Measurements from ENCODE around the gene MGLL. TPM values are rescaled to one million over a fixed set of nuclear protein-coding genes. Genes with fewer than 3 reads are reported as not detected.
A peak's percentile ranks its signal among the peaks of the same experiment; 100 is the strongest.

MGLL gene
- total RNA-seq, 1 donor from 2014 or later, result 27.3 TPM

- no peaks in the 10 kb centered on the region for H3K27me3 Mint-ChIP-seq (ENCODE audit: low read depth, unreplicated experiment)
- Histone ChIP-seq H3K9ac (ENCODE audit: low read length) (peak overlapping the region; percentile 19), H3K4me1 (ENCODE audit: insufficient read depth, low read length) (peaks cover 30% of the 10 kb centered on the region), H3K4me3 (ENCODE audit: insufficient read depth, low read depth, low read length) (no peak overlapping the region), H3K4me2 (ENCODE audit: low read length) (peak overlapping the region; percentile 66), H4K20me1 (ENCODE audit: insufficient read depth, low read length) (no peaks in the 10 kb centered on the region), H3K9me3 (ENCODE audit: insufficient read depth, low read depth, low read length) (no peaks in the 10 kb centered on the region), H3K36me3 (ENCODE audit: insufficient read depth, low read length) (no peaks in the 10 kb centered on the region), H3K27ac (ENCODE audit: low read depth, low read length) (peak overlapping the region; percentile 79), H3K27me3 (ENCODE audit: insufficient read depth, low read length) (no peaks in the 10 kb centered on the region), H2AFZ (ENCODE audit: low read depth, low read length) (peak overlapping the region; percentile 22), H3K79me2 (ENCODE audit: insufficient read depth, low read length) (peaks cover 16% of the 10 kb centered on the region)
- H3K4me1 Mint-ChIP-seq (ENCODE audit: low read depth, unreplicated experiment), result peaks cover 53% of the 10 kb centered on the region
- DNase-seq (ENCODE audit: low read depth) (peak; percentile 98), FAIRE-seq (peak; percentile 98)
- H3K9me3 Mint-ChIP-seq (ENCODE audit: unreplicated experiment), result no peaks in the 10 kb centered on the region
- no peak for TF ChIP-seq EZH2 (IDR thresholded peaks at IDR 0.05; ENCODE audit: insufficient read depth, low read length)
- no peak for TF ChIP-seq CTCF (IDR thresholded peaks at IDR 0.05; ENCODE audit: insufficient read depth, low read depth, low read length)
- no peak overlapping the region for H3K4me3 Mint-ChIP-seq (ENCODE audit: unreplicated experiment)
- no peaks in the 10 kb centered on the region for H3K36me3 Mint-ChIP-seq (ENCODE audit: low read depth, unreplicated experiment)
- H3K27ac Mint-ChIP-seq (ENCODE audit: unreplicated experiment), result peak overlapping the region; percentile 90
These were observed 53.8 kb downstream of the MGLL start for GRCh38 chr3:127768346-127769008.

GRCh38 chr3:127767126-127767525, 55.2 kb downstream of the MGLL start:
- Mint-ChIP-seq H3K4me1 (ENCODE audit: low read depth, unreplicated experiment) (peaks cover 61% of the 10 kb centered on the region), H3K4me3 (ENCODE audit: unreplicated experiment) (no peak overlapping the region), H3K27me3 (ENCODE audit: low read depth, unreplicated experiment) (no peaks in the 10 kb centered on the region), H3K27ac (ENCODE audit: unreplicated experiment) (peak overlapping the region; percentile 90), H3K36me3 (ENCODE audit: low read depth, unreplicated experiment) (no peaks in the 10 kb centered on the region), H3K9me3 (ENCODE audit: unreplicated experiment) (no peaks in the 10 kb centered on the region)
- DNase-seq (ENCODE audit: low read depth) (no peak), FAIRE-seq (no peak)
- Histone ChIP-seq H3K4me3 (ENCODE audit: insufficient read depth, low read depth, low read length) (no peak overlapping the region), H3K27ac (ENCODE audit: low read depth, low read length) (no peak overlapping the region), H3K9ac (ENCODE audit: low read length) (no peak overlapping the region), H2AFZ (ENCODE audit: low read depth, low read length) (no peak overlapping the region), H4K20me1 (ENCODE audit: insufficient read depth, low read length) (no peaks in the 10 kb centered on the region), H3K4me2 (ENCODE audit: low read length) (no peak overlapping the region), H3K79me2 (ENCODE audit: insufficient read depth, low read length) (peaks cover 11% of the 10 kb centered on the region), H3K27me3 (ENCODE audit: insufficient read depth, low read length) (no peaks in the 10 kb centered on the region), H3K4me1 (ENCODE audit: insufficient read depth, low read length) (peaks cover 36% of the 10 kb centered on the region), H3K9me3 (ENCODE audit: insufficient read depth, low read depth, low read length) (no peaks in the 10 kb centered on the region), H3K36me3 (ENCODE audit: insufficient read depth, low read length) (no peaks in the 10 kb centered on the region)
- TF ChIP-seq EZH2 (IDR thresholded peaks at IDR 0.05; ENCODE audit: insufficient read depth, low read length), result no peak
- TF ChIP-seq CTCF (IDR thresholded peaks at IDR 0.05; ENCODE audit: insufficient read depth, low read depth, low read length), result no peak

GRCh38 chr3:127765735-127766134, 56.6 kb downstream of the MGLL start:
- peak overlapping the region; percentile 43 for H3K4me2 ChIP-seq (ENCODE audit: low read length)
- H3K4me1 ChIP-seq (ENCODE audit: insufficient read depth, low read length), result peaks cover 39% of the 10 kb centered on the region
- H3K27me3 ChIP-seq (ENCODE audit: insufficient read depth, low read length), result no peaks in the 10 kb centered on the region
- Mint-ChIP-seq H3K9me3 (ENCODE audit: unreplicated experiment) (no peaks in the 10 kb centered on the region), H3K27ac (ENCODE audit: unreplicated experiment) (peak overlapping the region; percentile 83), H3K4me3 (ENCODE audit: unreplicated experiment) (no peak overlapping the region), H3K27me3 (ENCODE audit: low read depth, unreplicated experiment) (no peaks in the 10 kb centered on the region), H3K36me3 (ENCODE audit: low read depth, unreplicated experiment) (no peaks in the 10 kb centered on the region), H3K4me1 (ENCODE audit: low read depth, unreplicated experiment) (peaks cover 62% of the 10 kb centered on the region)
- FAIRE-seq (no peak), DNase-seq (ENCODE audit: low read depth) (no peak)
- TF ChIP-seq EZH2 (IDR thresholded peaks at IDR 0.05; ENCODE audit: insufficient read depth, low read length), result no peak
- no peak for TF ChIP-seq CTCF (IDR thresholded peaks at IDR 0.05; ENCODE audit: insufficient read depth, low read depth, low read length)
- H2AFZ ChIP-seq (ENCODE audit: low read depth, low read length), result no peak overlapping the region
- peak overlapping the region; percentile 51 for H3K9ac ChIP-seq (ENCODE audit: low read length)
- peak overlapping the region; percentile 82 for H3K27ac ChIP-seq (ENCODE audit: low read depth, low read length)
- no peak overlapping the region for H3K4me3 ChIP-seq (ENCODE audit: insufficient read depth, low read depth, low read length)
- no peaks in the 10 kb centered on the region for H3K9me3 ChIP-seq (ENCODE audit: insufficient read depth, low read depth, low read length)
- no peaks in the 10 kb centered on the region for H4K20me1 ChIP-seq (ENCODE audit: insufficient read depth, low read length)
- peaks cover 6% of the 10 kb centered on the region for H3K79me2 ChIP-seq (ENCODE audit: insufficient read depth, low read length)
- no peaks in the 10 kb centered on the region for H3K36me3 ChIP-seq (ENCODE audit: insufficient read depth, low read length)
